GM20000 (cell line): ENCODE results near the gene MYH1.

Experiments used
- DNase-seq: peaks from one replicate; pipeline ENCODE4 v3.0.0; 2012; ENCODE audit warnings: low spot score
- TF ChIP-seq, protein P1 (sequence below): IDR thresholded peaks from 2 replicates; pipeline ENCODE4 v1.5.1; 2012; ENCODE audit warnings: mild to moderate bottlenecking, control low read depth; ENCODE audit errors: extremely low read depth, missing control alignments

Gene MYH1

DNA sequence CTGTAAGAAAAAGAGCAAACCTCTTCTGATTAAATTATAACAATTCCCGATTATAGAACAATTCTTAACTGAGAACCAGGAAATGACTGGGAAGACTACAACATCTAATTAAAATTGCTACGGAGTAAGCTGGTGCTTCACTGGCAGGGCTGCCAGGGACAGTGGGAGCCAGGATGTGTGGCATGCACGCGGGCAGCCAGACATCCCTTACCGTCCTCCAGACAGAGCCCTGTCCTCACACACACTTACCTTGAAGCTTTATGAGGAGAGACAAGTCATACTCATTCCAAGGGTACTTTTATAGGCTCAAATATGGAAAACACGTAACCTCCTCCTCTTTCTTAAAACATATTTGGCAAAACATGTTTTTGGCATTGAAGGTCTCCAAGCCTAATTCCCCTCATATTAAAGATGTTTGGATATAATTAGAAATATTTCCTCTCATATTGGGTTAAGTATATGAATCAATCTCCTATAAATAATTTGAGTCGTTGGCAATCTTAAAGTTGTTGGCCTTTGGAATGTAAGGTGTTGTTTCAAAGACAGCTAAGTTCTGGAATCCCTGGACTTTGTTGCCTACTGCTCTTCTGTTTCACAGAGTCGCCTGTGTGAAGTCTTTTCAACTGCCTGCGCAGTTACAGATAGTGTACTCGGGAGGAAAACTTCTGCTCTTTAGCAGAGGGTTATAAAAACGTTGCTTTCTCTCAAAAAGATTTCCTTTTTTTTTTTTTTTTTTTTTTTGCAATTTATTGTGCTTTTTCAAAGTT lies at the start of gene MYH1:
MYH1 (minus strand) TSS at position 272 of the 767 bp plus-strand sequence. CDS start 1,900 bp downstream, outside the sequence.
- no peak for DNase-seq

DNA sequence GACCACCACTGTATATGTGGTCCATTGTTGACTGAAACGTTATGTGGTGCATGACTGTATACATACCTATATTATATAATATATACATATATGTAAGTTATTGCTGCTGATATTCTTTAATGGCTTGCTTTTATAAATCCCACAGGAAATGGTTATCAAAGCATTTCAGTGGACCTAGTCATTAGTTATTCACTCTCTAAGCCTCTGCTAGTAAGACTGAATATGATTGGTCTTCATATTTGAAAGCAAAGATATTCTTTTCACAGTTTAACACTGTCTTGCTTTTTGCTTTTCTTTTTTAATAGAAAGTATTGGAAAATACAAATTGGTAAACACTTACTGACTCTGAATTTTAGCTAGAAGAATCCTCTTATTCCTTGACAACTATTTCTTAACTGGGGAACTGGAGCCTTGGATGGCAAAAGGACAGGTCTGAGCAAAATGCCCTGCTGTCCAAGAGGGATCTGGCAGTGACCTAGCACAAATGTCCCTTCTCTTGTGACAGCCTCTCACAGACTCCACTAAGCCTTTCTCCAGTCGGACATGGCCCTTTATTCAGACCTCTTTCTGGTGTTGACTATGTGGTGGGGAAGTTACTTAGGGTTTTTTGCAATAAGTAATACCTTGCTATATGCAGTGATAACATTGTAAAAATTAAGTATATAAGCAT lies 45.8 kb upstream of the MYH1 start:
- no peak for DNase-seq
- TF ChIP-seq, protein P1, sequence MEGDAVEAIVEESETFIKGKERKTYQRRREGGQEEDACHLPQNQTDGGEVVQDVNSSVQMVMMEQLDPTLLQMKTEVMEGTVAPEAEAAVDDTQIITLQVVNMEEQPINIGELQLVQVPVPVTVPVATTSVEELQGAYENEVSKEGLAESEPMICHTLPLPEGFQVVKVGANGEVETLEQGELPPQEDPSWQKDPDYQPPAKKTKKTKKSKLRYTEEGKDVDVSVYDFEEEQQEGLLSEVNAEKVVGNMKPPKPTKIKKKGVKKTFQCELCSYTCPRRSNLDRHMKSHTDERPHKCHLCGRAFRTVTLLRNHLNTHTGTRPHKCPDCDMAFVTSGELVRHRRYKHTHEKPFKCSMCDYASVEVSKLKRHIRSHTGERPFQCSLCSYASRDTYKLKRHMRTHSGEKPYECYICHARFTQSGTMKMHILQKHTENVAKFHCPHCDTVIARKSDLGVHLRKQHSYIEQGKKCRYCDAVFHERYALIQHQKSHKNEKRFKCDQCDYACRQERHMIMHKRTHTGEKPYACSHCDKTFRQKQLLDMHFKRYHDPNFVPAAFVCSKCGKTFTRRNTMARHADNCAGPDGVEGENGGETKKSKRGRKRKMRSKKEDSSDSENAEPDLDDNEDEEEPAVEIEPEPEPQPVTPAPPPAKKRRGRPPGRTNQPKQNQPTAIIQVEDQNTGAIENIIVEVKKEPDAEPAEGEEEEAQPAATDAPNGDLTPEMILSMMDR = no peak

More for the DNA sequence above, at the start of gene MYH1:
- TF ChIP-seq, protein P1 = no peak

DNA sequence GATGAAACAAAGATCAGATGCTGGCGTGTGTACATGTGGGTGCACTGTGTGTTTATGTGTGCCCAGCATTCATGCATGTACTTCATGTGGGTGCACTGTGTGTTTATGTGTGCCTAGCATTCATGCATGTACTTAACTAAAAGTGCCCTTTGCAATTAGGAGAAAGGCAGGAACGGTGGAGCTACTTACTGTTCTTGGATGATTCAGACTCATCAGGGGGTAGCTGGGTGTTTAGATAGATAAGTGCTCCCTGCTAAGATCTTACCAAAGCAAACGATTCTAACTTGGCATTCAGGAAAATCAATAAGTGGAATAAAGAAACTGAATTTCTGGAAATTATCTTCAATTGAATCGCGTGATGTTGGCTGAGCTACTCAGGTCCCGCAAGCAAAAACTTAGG lies 39.7 kb upstream of the MYH1 start:
- TF ChIP-seq, protein P1 = no peak
- DNase-seq = no peak

DNA sequence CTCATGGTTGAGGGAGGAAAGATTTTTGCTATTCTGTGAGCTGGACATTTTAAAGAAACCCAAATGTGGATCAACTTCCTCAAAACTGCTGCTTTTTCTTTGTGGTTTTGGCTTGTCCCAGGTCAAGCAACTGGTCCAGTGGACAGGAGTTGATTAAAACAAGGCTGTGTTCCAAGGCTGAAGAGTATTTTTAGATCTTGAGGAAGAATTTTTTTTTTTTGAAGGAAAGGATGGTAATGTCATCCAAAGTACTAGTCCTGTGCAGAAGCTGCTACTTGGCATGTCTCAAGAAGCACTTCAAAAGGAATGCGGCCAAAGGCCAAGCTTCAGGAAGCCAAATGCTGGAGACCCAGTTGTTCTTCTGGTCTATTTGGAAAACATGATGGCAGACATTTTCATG lies 39.1 kb upstream of the MYH1 start:
- no peak for DNase-seq
- TF ChIP-seq, protein P1 = no peak

DNA sequence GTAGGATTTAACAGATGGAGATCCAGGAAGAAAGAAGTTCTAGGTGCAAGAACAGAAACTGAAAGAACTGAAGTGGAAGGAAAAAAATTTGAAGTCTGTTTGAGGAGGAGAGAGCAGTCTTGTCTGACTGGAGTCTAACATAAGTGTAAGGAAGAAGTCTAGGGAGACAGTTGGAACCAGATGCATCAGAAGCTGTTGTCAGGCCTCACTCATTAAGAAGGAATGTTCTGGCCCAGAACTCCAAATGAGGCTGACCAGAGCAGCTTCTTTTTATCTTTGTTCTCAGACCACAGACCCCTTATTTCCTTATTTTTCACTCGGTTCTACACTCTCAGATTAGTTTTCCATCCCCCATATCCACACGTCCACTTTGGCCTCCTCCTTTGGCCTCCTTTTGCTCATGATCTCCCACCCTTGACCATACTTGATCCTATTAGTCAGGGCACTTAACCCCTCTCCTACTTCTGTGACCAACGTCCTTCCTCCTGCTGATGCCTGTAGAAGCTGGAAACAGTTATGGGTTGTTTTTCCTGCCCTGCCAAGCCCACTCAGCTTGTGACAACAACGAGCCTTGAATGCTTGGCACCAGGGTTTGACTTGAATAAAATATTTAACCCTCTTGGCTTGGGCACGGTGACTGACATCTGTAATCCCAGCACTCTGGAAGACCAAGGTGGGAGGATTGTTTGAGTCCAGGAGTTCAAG lies 38.1 kb upstream of the MYH1 start:
- TF ChIP-seq, protein P1 = no peak
- DNase-seq = no peak

DNA sequence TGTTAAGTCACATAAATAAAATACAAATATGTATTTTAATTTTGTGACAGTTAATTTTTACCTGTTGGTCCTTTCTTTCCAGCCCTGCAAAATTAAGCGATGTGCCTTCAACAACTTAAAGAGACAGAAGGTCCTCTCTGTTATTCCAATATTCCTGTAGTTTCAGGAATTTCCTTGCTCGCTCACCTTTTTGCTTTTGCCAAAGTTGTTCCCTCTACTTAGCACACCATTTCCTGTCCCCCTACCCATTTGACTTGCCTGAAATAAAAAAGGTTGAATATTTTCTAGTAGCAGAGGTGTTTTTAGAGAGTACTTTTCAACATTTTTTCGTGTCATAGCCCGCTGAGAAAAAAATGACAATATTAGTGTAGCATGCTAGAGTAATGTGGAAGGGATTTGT lies 31.7 kb upstream of the MYH1 start:
- DNase-seq = no peak
- TF ChIP-seq, protein P1 = no peak
